ENCODE data around the gene BSPRY. TPM values are rescaled to one million over a fixed set of nuclear protein-coding genes. Genes with fewer than 3 reads are reported as not detected.

The BSPRY gene
- total and polyA plus RNA-seq, 2 of the 13 experiments (the other 11 are each of a cell fraction or from before 2014, with no cell fraction given): 0.09 to 0.26 TPM

GRCh38 chr9:113410207-113410864 lies 61.0 kb downstream of the BSPRY start, which contains the start of the genes C9orf43 and POLE3 (continued):
- no peak for TF ChIP-seq PRPF4 (IDR thresholded peaks at IDR 0.05; ENCODE audit: low read depth, low read length, poor library complexity, severe bottlenecking)
- TF ChIP-seq JUNB (CRISPR knock-in tag; IDR thresholded peaks at IDR 0.05; ENCODE audit: borderline replicate concordance): no peak
- TF ChIP-seq ZNF574 (CRISPR knock-in tag; IDR thresholded peaks at IDR 0.05): peak; percentile 86
- TF ChIP-seq NR2F2 (IDR thresholded peaks at IDR 0.05; ENCODE audit: borderline replicate concordance, low read depth): peak; percentile 23; the same call in 1 of the 2 replicates
- TF ChIP-seq TCF7L2 (IDR thresholded peaks at IDR 0.05; ENCODE audit: low read depth, low read length): no peak
- TF ChIP-seq ZFY (CRISPR knock-in tag; IDR thresholded peaks at IDR 0.05): peak; percentile 90
- TF ChIP-seq GZF1 (CRISPR knock-in tag; IDR thresholded peaks at IDR 0.05): peak; percentile 86; the same call in 1 of the 2 replicates
- no peak for TF ChIP-seq BRD4 (CRISPR knock-in tag; IDR thresholded peaks at IDR 0.05)
- no peak for TF ChIP-seq ZSCAN31 (CRISPR knock-in tag; IDR thresholded peaks at IDR 0.05; ENCODE audit: low read depth)
- TF ChIP-seq GATAD1 (CRISPR knock-in tag; IDR thresholded peaks at IDR 0.05): peak; percentile 96
- TF ChIP-seq PHF5A (CRISPR knock-in tag; IDR thresholded peaks at IDR 0.05; ENCODE audit: low read depth, unreplicated experiment): peak; percentile 78
- TF ChIP-seq BRF2 (CRISPR knock-in tag; IDR thresholded peaks at IDR 0.05): peak; percentile 85
- peak; percentile 97 for TF ChIP-seq ZNF687 (CRISPR knock-in tag; IDR thresholded peaks at IDR 0.05)
- TF ChIP-seq ZNF30 (CRISPR knock-in tag; IDR thresholded peaks at IDR 0.05): 0 out of 2 replicates have a peak, but pooled peaks have one; percentile 40
- 0 out of 2 replicates have a peak, but pooled peaks have one; percentile 65 for TF ChIP-seq ZNF235 (CRISPR knock-in tag; IDR thresholded peaks at IDR 0.05; ENCODE audit: borderline replicate concordance)
- TF ChIP-seq ZNF44 (CRISPR knock-in tag; IDR thresholded peaks at IDR 0.05): no peak
- peak; percentile 68; the same call in 1 of the 2 replicates for TF ChIP-seq ZNF747 (CRISPR knock-in tag; IDR thresholded peaks at IDR 0.05; ENCODE audit: borderline replicate concordance)
- 0 out of 2 replicates have a peak, but pooled peaks have one; percentile 78 for TF ChIP-seq ZFYVE20 (CRISPR knock-in tag; IDR thresholded peaks at IDR 0.05; ENCODE audit: borderline replicate concordance, low read depth)
- TF ChIP-seq U2AF2 (IDR thresholded peaks at IDR 0.05; ENCODE audit: low read depth, low read length): no peak
- peak; percentile 75 for TF ChIP-seq TEAD3 (CRISPR knock-in tag; optimal IDR thresholded peaks at IDR 0.05; ENCODE audit: borderline replicate concordance)
